ENCODE data around the gene DACT2.
"Not testable (repeated sequence)": the region's sequence is repeated elsewhere in the genome, so short reads cannot be mapped to it uniquely, and the experiment has no call there.

DACT2 gene

DNA sequence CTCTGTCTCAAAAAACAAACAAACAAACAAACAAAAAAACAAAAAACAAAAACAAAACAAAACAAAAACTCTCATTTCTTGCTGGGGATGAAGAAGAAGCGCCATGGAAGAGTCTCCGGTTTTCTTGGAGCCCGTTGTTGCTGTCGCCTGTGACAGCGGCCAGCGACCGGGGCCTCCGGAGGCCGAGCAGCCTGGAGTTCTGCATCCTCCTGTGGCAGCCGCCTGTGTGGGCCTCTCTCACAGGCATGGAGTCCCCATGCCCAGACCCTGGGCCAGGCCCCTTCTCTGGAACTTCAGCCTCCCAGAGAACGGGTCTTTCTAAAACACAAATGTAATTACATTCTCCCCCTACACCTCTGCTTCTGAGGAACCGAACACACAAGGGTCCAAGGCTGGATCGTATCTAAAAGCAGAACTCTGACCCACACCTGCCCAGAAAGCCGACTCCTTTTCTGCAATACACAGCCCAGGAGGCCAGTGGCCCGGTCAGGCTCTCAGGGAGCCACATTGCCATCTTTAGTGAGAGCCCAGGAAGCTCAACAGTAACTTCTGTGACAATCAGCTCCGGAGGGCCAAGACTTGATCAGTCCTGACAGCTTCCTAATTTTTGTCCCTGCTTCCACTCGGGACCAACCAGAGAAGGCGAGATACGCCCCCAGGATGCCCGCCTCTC, 18.5 kb downstream of the DACT2 start:
- DNase-seq = no peak

DNA sequence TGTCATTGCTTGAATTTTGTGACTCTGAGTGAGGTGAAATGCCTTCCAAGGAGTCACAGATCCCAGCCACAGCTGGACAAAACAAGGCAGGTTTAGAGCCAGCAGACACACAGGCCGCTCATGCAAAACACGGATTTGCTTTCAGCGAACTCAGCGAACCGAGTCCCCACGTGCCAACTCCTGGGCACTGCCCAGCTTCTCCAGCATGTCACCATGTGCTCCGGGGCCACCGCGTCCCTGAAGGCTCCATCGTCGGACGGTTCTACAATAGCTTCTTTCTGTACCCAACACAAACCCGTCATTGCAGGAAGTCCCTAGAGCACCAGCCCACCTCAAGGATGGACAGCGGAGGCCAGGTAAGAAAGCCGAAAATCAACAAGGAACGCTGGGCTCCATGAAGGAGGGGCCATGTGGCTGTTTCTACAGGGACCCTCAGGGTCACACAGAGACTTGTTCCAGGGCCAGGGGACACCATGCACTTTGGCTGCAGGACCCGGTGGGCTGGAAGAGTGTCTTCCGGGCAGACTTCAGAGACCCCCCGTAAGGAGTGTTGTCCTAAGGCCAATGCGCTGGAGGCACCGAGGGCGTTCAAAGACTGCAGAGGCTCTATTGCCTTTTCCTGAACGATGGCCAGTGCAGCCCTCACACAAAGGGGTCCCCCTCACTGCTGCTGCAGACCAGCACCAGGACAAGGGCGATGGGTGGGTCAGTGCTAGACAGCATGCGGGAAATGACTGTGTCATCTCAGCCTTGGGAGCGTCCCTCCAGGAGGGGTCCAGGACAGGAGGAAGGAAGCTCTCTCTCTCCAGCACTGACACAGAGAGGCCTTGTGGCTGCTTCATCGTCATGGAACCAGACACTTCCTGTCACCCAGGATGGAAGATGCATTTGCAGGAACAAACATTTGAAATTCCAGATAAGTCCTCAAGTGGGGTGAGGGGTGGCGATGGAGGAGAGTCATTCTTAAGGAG, 19.8 kb downstream of the DACT2 start:
- no peak for DNase-seq

DNA sequence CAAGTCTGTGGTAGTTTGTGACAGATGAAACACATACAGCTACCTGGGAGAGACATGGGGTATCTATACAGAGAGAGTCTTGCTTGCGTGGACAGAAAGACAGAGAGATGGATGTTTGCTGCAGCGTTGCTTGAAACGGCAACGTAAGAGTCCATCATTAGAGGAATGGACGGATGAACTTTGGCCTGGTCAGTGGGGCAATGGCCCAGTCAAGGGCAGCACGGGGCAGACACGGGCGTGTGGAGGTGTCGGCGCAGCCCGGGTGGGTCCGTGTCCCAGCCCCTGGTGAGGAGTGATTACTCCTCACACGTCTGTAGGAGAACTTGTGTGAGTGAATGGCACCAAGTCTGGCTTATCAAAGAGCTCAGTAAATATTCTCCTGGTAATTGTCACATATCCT, 21.9 kb downstream of the DACT2 start:
- no peak for DNase-seq

DNA sequence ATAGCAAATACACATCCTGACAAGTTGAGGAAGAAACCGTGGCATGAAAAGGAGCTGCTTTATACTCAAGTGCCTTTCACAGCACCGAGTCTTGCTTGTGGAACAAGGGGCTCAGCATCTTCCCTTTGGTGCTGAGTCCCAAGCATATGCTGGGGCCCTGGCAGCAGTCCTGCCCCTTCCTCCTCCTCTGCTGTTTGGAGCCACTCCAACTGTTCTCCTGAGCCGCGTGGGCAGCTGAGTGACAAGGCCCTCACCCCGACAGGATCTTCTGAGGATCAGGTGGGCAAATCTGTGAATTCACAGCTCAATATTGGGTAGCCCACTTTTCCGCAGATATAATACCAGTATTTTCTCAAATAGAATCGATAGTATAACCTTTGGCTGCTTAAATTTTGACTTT, 24.7 kb downstream of the DACT2 start:
- DNase-seq = no peak

DNA sequence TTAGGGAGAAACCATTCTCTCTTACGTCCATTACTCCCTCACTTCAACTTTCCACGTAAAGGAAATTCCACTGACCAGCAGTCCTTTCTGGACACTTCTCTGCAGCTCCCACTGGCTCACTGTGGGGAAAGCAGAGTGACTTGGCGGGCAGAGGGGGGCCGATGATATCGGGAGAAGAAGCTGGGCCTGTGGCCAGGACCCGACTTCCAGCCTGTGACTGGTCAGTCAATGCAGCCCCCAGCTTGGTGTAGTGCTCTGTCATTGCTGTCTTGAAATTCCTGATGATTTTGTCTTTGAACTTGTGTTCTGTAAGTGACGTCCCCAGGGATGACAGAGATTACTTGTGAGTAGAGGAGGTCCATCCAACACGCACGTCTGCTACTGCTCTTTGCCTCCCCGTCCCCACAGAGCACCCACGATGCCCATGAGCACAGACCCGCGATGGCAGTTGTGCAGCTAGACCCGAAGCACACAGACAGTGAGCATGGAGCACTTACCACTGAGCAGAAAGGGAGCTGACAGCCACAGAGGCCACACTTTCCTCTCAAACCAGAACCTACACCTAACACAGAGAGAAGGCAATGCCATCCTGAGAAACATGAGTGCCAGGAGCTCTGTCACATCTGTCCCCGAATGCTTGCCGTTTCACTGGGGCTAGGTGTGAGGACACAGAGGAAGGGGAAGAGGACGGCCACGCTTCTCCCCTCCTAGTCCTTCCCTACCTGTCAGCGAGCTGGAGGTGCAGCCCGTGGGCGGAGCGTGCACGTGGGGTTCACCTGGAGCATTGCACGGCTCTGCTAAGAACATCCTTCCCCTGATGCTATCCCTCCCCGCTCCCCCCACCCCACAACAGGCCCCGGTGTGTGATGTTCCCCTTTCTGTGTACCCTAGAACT, 25.7 kb downstream of the DACT2 start:
- DNase-seq = no peak

DNA sequence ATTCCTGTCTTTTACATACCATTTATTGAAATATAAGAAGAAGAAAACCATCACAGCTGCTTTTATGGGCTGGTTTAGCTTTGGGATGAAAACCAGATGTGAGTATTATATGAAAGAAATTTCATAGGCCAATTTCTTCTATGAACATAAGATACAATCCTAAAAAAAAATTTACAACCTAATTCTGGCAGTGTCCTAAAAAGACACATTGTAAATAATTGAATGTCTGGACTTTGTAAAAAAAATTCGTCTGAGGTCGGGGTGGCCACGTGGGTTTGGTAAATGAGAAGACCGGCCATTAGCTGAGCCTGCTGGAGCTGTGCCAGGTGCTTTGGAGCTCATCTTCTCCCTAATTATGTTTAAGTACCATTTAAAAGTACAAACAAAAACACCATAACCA, 26.8 kb downstream of the DACT2 start:
- no peak for DNase-seq

DNA sequence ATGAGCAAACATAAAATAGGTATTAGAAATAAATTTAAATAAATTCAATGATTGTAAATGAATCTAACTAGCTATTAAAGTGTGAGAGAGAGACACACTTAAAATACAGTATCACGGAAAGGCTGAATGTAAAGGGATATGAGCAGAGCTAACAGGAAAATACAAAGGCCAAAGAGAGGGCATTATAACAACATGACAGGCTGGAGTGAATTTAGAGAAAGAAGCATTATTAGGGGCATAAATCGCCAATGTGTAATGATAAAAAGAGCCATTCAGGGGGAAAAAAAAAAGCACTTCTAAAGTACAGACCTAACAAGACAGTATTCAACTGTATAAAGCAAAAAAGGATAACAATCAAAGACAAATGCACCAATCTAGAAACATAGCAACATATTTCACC, 28.1 kb downstream of the DACT2 start:
- DNase-seq = no peak

DNA sequence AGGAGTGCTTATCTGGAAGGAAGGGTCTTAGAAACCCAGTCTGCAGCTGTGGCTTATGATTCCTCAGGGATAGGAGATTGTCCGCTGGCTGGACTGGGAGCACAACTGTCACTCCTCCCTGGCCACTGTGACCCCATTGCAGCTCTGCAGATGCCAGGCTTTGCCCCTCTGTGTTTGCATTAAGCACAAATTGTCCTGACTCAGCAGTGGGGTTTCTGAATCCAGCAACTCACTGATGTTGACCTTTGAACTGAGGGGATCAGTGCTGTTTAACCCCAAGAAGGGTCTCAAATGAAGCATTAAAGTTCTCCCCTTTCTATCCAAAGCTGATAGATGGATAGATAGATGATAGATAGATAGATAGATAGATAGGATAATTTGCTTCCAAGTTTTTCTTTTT, 29.5 kb downstream of the DACT2 start:
- no peak for DNase-seq

DNA sequence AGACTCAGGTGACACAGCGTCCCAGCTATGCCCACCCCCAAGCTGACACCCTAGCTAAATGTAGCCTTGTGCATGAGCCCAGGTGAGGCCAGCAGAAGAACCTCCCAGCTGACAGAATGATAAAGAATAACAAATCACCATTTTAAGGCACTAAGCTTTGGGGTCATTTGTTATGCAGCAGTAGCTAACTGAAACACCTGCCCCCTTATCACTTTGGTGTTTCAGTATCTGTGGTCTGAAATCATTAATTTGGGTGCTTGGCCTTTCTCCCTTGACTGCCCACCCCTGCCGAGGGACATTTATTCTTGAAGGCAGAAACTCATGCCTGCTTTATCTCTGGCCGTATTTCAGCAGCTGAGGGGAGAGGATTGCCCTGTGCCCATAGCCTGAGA, 30.0 kb downstream of the DACT2 start:
- DNase-seq = no peak

DNA sequence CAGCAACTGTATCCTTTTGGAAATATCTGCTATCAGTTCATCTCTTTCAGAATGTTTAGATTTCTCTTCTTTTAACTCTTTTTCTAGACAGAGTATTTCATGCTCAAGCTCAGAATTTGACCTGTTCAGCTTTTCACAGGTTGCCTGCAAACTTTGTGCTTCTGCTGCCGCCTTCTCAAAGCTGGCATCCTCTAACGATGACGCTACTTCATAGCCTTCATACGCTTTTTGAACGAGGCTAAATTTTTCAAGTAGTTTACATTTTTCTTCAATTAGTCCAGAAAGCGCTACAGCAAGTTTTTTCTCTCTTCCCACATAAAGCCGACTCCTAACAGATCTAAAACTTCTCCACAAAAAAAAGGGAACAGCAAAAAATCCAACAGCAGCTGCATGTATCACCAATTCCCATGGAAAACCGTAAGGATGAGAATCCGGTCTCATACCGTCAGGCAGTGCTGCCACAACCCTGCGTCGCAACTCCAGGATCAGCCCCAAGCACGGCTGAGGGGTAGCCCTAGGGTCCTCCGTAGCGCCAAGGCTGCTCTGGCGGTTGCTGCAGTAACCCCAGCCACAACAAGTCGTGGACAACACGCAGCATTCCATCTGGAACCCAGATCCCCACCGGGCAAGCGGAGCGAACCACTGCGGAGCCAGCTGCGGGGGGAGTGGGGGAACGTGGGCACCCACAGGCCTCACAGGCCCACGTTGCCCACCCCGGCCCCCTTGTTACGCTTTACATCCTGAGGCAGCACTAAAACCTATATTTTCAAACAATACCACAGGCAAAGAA, 30.6 kb downstream of the DACT2 start:
- no peak for DNase-seq

DNA sequence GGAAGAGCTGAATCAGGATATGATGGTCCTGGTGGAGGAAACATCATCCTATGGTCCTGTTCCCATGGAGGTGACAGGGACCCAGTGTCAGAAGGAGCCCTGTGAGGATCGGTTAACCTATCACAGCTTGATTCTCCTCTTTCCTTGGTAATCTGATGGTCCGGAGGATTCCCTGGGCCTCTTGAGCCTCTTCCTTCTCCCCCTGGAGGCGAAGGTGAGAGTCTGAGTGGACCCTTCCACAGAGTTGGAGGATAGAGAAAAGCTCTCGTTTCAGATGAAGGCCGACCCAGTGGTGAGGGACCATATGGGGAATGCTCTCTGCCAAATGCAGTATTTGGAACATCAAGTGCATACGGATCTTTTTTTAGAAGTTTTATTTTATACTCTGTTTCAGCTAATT, 32.1 kb downstream of the DACT2 start:
- not testable (repeated sequence) for DNase-seq

DNA sequence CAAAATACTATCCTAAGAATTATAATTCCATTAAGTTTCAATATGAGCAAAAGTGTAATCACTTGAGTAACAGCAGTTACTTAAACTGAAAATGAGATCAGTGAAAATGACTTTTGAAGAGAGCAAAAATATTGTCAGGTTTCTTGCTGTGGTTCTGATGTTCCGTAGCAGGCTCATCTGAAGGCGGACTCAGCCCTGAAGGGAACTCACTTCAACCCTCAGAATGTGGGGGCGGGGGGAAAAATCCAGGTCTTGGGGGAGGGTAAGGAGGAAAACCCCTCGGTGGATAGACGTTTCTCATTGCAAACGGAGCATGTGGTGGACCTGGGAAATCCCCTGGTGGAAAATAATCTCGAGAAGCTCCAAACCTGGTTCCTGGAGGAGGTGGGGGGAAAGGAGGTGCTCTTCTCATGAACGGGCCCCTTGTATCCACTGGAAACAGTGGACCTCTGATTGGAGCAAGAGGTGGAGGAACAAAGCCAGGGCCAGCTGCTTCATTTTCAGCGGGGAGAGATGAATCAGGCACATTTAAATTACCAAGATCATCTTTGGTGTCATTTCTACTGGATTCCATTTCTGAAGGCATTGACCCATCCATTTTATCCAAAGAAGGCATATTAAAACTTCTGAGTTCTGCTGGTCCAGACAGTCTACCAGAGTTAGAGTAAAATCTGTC, 32.7 kb downstream of the DACT2 start:
- not testable (repeated sequence) for DNase-seq

DNA sequence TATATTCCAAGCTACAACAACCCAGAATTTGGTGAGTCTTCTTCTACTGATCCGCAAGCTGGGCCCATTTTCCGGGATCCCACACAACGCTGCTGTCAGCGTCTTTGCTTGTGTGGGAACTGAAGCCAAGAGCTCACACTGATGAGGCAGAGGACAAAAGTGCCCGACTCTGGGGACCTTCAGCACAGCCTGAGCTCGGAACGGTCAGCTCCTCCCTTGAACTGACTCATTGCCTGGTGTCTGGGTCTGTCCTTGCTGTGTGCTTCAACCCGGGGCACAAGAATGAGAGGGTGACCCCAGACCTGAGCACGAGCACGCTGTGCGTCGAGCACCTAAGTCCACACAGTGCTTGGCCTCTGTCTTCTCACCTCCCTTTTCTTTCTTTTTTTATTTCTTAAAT, 33.5 kb downstream of the DACT2 start:
- no peak for DNase-seq

DNA sequence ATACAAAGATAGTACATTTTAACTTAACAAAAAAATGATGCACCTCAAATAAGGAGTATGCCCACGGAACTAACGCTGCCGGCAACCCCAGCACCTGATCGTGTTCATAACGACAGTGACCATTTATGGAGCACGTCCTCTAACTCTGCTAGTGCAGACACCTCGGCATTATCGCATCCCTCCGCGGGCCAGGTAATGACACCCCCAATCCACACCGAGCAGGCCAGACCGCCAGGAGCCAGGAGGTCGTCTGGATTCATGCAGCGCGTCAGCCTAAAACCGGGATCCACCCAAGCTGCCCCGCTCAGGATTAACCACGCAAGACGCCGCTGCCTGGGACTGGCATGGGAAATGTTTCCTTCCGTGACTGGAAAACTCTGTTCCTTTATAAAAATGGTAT, 34.1 kb downstream of the DACT2 start:
- no peak for DNase-seq

DNA sequence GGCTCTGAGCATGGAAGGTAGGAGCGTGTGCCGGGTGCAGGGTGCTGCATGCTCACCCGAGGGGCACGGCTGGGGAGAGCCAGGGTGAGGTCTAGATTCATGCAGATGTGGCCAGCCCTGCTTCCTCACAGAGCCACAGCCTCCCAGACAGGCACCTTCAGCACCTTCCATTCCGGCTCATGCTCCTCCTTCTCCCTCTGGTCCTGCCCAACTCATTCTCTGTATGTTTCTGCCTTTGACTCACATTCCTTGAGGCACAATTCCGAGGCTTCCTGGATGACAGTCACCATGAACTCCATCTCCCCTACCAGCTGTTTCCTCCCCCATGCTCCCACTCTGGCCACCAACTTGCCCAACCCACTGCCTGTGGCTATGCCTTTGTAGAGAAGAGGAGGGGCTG, 35.4 kb downstream of the DACT2 start:
- no peak for DNase-seq

DNA sequence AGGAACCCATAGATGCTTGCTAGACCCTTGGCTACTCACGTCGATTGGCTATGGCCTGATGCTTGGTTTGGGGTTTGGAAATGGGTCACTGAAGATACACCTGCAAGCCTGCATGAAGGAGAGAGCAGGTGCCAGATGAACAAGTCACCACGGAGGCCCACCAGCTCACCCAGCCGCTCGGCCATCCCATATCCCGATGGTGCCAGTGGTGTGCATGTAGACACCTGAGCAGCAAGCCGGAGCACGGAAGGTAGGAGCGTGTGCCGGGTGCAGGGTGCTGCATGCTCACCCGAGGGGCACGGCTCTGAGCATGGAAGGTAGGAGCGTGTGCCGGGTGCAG, 35.9 kb downstream of the DACT2 start:
- no peak for DNase-seq

DNA sequence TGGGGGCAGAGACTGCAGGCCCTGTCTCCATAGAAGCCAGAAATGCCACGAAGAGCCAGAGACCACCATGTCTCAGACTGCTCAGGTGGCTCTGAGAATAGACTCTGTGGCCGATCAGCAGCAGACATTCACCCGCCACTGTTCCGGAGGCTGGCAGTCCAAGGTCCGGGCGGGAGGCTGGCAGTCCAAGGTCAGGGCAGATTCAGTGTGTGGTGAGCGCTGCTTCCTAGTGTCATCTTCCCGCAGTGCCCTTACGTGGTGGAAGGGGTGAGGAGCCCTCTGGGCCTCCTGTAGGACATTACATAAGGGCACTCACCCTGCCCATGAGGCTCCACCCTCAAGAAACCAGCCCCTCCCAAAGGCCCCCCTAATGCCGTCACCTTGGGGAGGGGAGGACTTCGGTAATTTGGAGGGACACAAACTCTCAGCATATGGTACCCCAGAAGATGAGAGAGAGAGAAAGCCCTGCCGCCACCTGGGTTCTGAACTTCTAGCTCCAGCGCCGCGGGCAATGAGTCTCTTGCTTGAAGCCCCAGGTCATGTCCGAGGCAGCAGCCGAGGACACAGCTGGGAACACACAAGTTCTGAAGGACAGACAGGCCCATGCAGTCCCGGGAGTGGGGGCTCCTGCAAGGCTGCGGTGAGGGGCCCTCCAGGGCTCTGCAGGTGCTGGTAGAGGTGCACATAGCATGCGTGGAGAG, 36.4 kb downstream of the DACT2 start:
- no peak for DNase-seq

DNA sequence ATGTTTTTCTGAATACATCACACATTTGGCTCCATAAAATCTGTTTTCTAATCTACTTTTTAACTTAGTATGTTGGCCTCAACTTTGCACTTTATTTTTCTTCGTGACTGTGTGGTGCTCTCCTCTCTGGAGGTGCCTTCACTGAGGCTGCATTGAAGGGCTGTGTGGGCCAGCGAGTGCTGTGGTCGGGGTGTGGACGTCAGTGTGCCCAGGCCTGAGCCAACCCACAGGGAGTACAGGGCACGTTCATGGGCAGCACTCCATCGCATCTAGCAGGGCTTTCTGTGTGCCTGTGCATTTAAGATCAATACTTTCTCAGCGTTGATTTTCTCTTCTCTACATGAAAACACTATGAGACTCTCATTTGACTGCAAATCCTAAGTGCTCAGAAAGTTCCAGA, 37.8 kb downstream of the DACT2 start:
- DNase-seq = no peak

DNA sequence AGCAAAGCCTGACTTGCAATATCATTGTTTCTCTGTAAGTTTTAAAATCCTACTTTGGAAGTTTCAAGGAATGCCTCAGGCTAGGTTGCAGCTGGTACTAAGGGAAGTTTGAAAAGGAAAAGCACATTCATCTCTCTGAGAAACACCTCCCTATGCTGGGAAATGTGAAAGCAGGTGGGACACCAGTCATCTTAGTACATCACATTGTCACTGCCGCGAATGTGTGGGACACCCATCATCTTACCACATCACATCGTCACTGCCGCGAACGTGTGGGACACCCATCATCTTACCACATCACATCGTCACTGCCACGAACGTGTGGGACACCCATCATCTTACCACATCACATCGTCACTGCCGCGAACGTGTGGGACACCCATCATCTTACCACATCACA, 38.3 kb downstream of the DACT2 start:
- not testable (repeated sequence) for DNase-seq

DNA sequence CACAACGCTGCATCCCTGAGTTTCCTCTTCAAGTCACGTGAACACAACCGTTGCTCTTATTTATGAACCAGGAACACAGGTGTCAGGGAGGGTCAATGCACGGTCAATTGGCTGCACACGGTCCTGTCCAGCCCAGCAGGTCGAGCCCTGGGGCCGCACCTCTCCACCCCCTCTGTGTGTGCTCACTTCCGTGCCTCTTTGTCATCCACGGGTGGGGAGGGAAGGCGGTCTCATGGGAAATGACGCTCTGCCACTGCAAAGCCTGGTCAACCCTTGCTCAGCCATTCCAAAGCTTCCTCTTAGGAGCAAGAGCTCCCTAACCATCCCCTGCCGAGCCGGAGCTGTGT, 38.7 kb downstream of the DACT2 start:
- no peak for DNase-seq

All from EL (cell line).